Measurements from ENCODE around the gene PATL2.
"Not testable (repeated sequence)": the region's sequence is repeated elsewhere in the genome, so short reads cannot be mapped to it uniquely, and the experiment has no call there.

PATL2 gene

DNA sequence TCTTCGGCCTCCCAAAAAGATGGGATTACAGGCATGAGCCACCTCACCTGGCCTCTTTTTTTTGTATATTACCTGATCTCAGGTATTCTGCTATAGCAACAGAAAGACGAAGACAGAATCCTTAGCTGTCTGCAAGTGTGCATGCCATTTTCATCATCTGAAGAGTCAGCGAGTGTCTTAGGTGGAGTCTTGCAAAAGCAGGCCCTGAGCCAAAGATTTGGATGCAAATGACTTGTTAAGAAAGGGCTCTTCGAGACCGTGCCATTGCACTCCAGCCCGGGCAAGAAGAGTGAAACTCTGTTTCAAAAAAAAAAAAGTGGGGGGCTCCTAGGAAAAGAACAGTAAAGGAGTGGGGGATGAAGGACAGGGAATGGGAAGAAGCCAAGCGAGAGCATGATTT lies 15.0 kb upstream of the PATL2 start:
- no peak for DNase-seq (ENCODE audit: low read depth)
- TF ChIP-seq, protein P1, sequence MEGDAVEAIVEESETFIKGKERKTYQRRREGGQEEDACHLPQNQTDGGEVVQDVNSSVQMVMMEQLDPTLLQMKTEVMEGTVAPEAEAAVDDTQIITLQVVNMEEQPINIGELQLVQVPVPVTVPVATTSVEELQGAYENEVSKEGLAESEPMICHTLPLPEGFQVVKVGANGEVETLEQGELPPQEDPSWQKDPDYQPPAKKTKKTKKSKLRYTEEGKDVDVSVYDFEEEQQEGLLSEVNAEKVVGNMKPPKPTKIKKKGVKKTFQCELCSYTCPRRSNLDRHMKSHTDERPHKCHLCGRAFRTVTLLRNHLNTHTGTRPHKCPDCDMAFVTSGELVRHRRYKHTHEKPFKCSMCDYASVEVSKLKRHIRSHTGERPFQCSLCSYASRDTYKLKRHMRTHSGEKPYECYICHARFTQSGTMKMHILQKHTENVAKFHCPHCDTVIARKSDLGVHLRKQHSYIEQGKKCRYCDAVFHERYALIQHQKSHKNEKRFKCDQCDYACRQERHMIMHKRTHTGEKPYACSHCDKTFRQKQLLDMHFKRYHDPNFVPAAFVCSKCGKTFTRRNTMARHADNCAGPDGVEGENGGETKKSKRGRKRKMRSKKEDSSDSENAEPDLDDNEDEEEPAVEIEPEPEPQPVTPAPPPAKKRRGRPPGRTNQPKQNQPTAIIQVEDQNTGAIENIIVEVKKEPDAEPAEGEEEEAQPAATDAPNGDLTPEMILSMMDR (IDR thresholded peaks at IDR 0.05; ENCODE audit: low read depth, low read length, missing control alignments) = no peak
- peak overlapping the region; percentile 64 for H3K4me3 ChIP-seq (ENCODE audit: low read depth, low read length)

DNA sequence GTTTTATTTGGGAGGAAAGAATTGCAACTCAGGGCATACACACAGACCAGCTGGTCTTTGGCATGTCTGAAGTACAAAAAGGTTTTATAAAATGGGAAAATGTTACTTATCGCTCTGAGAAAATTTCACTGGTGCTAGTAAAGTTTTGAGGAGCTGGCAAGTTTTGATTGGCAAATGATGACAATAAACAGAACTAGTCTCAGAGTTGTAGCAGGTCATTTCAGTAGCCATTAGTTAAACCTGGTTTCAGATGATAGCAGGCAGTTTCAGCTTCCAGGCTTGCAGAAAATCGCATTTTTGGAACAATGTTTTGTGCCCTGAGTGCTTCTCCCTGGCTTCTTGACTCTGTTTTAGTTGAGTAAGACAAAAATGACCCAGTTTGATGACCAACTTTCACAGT lies 10.9 kb upstream of the PATL2 start:
- no peak for DNase-seq (ENCODE audit: low read depth)
- no peak overlapping the region for H3K4me3 ChIP-seq (ENCODE audit: low read depth, low read length)
- TF ChIP-seq, protein P1 (IDR thresholded peaks at IDR 0.05; ENCODE audit: low read depth, low read length, missing control alignments) = no peak

DNA sequence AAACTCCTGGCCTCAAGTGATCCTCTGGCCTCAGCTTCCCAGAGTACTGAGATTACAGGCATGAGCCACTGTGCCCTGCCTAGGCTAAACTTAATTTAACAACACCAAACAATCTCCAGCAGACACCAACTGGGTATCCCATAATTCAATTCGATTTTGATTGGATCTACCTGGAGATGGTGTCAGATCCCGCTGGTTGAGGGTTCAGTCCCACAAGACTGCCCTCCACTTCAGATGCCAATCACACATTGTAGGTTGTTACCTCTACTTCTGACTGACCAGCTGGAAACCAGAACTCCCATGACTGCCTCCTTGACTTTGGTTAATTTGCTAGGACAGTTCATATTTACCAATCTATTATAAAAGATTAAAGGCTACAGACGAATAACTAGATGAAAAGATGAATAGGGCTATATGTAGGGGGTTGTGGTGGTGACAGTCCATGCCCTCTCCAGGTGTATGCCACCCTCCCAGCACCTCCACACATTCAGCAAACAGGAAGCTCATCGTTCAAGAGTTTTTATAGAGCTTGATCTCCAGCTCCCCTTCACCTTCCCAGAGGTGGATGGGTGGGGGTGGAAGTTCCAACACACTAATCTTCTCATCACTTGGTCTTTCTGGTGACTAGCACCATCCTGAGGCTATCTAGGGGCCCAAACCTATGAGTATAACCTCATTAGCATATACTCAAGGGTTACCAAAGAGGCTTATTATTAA lies 9.5 kb upstream of the PATL2 start:
- TF ChIP-seq, protein P1 (IDR thresholded peaks at IDR 0.05; ENCODE audit: low read depth, low read length, missing control alignments) = no peak
- no peak overlapping the region for H3K4me3 ChIP-seq (ENCODE audit: low read depth, low read length)
- no peak for DNase-seq (ENCODE audit: low read depth)

DNA sequence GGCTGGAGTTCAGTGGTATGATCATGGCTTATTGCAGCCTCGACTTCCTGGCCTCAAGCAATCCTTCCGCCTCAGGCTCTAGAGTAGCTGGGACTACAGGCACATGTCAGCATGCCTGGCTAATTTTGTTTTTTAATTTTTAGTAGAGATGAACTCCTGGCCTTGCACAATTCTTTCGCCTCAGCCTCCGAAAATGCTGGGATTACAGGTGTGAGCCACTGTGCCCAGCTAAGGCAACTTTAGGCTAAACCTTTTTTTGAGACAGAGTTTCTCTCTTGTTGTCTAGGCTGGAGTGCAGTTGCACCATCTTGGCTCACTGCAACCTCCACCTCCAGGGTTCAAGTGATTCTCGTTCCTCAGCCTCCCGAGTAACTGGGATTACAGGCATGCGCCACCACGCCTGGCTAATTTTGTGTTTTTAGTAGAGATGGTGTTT lies 8.9 kb upstream of the PATL2 start:
- H3K4me3 ChIP-seq (ENCODE audit: low read depth, low read length); DNase-seq (ENCODE audit: low read depth): not testable (repeated sequence)

DNA sequence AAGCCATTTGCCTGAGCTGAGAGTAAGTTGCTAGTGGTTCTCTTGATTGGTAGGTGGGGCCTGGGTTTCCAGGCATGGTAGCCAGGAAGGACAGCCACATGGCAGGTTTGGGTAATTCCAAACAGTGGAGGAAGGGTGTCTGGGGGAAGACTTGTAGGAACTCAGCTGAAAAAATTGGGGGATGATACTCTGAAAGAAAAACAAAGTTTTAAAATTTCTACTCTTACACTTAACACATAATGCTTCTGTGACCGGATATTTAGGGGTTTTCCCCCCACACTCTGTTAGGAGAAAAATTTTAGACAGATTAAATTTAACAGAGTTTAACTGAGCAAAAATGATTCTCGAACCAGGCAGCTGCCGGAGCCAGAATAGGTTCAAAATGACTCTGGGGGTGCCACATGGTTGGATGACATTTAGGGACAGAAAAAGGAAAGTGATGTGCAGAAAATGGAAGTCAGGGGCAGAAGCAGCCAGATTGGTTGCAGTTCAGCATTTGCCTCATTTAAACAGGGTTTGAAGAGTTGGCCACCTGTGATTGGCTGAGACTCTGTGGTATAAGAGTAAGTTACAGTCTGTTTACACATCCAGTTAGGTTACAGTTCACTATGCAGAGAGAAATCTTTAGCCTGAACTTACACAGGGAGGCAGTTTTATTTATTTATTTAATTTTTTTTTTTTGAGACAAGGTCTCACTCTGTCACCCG lies 8.3 kb upstream of the PATL2 start:
- TF ChIP-seq, protein P1 (IDR thresholded peaks at IDR 0.05; ENCODE audit: low read depth, low read length, missing control alignments) = no peak
- DNase-seq (ENCODE audit: low read depth) = peak; percentile 90

DNA sequence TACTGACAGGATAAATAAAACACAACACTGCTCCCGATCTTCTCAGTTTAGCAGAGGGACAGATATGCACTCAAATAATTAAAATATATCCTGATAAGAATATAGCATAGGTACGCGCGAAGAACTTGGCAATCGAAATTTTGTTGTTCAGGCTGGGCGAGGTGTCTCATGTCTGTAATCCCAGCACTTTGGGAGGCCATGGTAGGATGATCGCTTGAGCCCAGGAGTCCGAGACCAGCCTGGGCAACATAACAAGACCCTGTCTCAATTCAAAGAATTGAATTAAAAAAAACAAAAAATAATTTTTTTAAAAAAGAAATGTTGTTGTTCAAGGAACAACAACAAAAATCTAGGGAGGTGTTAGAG lies 7.8 kb upstream of the PATL2 start:
- TF ChIP-seq, protein P1 (IDR thresholded peaks at IDR 0.05; ENCODE audit: low read depth, low read length, missing control alignments) = no peak
- DNase-seq (ENCODE audit: low read depth) = no peak

More for the DNA sequence above, 8.3 kb upstream of the PATL2 start:
- H3K4me3 ChIP-seq (ENCODE audit: low read depth, low read length) = no peak overlapping the region

DNA sequence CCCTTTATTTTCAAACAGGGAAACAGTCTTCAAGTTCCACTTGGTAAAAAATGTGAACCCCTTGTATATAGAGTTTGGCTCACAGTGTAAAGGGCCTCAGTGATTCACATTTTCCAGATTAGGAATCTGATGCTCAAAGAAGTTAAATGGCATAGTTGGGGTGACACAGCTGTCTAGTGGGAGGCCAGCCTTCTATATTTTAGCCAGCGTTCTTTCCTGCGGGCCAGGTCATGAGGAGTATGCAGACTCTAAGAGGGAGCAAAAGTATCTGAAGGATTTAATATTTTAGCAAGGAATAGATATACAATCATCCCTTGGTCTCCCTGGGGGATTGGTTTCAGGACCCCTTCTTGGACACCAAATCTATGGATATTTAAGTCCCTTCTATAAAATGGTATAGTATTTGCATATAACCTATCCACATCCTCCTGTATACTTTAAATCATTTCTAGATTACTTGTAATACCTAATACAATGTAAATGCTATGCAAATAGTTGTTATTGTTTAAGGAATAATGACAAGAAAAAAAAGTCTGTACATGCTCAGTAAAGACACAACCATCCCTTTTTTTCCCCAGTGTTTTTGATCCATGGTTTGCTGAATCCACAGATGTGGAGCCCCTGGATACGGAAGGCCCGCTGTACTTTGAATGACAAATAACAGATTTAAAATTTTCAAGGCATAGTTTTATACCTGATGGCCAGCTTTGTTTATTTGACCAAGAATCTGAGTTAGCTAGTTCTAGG lies 7.2 kb upstream of the PATL2 start:
- H3K4me3 ChIP-seq (ENCODE audit: low read depth, low read length) = no peak overlapping the region
- TF ChIP-seq, protein P1 (IDR thresholded peaks at IDR 0.05; ENCODE audit: low read depth, low read length, missing control alignments) = no peak
- no peak for DNase-seq (ENCODE audit: low read depth)

More for the DNA sequence above, 7.8 kb upstream of the PATL2 start:
- no peak overlapping the region for H3K4me3 ChIP-seq (ENCODE audit: low read depth, low read length)
